Activated CD8-positive, alpha-beta memory T cell treated with anti-CD3 and anti-CD28 coated beads, Interleukin-2, amount 50 U/mL, for 1 hour (primary cell): ENCODE data around the gene DVL3.
"Not testable (repeated sequence)": the region's sequence is repeated elsewhere in the genome, so short reads cannot be mapped to it uniquely, and the experiment has no call there.

ENCODE experiments used
- DNase-seq: peaks from one replicate; pipeline ENCODE4 v3.0.0-alpha.2; 2020; ENCODE audit errors: extremely low read depth

DVL3 gene

DNA sequence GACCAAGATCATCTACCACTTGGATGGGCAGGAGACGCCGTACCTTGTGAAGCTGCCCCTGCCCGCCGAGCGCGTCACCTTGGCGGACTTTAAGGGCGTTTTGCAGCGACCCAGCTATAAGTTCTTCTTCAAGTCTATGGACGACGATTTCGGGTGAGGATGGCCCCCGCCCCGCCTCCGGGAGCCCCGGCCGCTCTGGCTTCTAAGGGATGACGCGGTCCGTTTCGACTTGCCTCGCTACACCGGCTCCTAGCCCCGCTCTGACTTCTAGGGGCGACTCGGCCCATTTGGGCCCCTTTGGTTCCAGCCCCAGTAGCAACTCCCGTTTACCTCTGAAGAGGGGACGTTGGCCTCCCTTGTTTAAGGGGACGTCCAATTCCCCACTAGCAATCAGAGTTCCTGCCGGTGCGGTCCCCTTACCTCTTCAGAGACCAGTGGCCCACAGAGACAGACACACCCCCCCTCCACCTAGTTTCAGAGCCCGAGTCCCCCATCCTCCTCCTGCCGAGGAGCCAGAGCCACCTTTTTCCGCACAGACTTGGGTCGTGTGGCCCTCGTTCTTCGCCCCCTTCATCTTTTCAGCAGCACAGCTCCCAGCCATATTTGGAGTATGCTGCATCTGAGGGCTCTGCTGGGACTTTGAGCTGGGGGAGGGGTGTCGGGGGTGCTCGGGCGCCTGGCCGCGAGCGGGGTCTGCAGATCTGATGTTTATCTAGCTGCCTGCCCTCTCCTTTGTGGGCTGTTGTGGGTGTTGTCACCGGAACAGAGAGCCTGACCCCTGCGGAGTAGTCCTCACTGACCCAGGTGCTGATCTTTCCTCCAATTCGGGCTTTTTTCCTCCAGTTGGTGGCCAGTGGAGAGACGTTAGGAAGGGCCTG lies 706 bp downstream of the DVL3 start:
- no peak for DNase-seq

DNA sequence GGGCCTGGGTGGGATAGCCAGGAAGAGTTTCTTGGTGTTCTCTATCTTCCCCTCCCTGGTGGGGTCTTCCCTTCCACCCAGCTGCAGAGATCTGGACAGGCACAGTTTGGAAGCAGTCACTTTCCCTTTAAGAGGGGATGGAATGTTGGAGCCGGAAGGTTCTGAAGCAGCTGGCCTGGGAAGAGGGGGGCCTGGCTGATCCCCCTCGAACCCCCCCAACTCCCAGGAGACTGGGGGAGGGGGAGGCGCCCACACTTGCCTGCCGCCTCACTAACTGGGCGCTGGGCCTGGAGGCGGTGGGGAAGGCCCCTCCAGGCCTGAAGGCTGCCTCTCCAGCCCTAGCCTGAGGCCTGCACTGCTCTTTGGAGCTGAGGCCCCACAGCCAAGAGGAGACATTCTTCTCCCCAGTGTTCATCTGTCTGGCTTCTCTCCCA lies 1.4 kb downstream of the DVL3 start:
- no peak for DNase-seq

DNA sequence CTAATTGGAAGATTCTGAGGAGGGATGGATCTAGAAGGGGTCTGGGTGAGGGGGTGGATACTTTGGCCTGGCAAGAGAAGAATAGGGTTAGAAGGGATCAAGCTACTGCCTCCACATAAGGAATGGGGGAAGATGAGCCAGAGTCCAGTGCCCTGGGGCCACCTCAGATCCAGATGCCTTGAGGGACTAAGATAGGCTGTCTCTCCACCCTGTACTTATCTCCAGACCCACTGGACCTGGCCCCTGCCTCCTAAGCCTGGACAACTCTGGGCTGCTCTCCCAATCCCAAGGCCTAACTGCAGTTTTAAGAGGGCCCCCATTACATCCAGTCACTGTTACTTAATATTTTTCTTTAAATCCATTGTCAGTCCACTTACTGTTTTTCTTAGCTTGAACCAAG lies 2.0 kb downstream of the DVL3 start:
- no peak for DNase-seq

- no peak for DNase-seq
Observed at GRCh38 chr3:184158404-184158803, 3.2 kb downstream of the DVL3 start.

DNA sequence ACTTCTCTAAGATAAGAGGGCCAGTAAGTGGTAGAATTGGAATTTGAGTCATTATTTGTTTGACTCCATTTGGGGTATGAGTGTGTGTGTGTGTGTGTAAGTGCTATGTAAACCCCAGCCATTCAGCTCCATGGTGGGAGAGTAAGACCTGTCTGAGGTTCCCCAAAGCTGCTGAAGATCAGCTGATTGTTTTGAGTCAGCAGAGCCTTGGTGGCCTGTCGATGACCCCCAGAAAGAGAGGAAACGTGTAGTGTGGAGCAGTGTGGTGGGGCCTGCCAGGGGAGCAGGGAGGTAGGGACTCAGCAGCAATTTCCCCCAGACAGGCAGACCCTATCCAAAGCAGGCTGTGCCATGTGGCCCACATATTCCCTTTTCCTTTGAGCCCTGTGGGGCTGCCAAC lies 5.3 kb downstream of the DVL3 start:
- no peak for DNase-seq

DNA sequence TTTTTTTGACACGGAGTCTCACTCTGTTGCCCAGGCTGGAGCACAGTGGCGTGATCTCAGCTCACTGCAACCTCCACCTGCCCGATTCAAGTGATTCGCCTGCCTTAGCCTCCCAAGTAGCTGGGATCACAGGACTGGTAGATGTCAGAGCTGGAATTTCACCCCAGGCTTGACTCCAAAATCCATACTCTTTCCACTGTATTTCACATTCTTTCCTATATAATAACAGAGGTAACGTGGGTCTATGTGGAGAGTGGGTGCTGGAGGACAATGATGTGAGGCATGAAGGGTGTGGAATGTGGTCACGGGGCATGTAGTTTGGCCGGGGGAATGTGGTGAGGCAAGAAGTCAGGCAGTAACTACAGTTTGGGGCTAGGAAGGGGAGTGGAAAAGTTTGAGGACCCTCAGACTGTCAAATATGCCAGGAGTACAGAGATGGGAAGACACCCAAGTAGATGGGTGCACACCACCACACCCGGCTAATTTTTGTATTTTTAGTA lies 7.4 kb downstream of the DVL3 start:
- DNase-seq, result not testable (repeated sequence)

DNA sequence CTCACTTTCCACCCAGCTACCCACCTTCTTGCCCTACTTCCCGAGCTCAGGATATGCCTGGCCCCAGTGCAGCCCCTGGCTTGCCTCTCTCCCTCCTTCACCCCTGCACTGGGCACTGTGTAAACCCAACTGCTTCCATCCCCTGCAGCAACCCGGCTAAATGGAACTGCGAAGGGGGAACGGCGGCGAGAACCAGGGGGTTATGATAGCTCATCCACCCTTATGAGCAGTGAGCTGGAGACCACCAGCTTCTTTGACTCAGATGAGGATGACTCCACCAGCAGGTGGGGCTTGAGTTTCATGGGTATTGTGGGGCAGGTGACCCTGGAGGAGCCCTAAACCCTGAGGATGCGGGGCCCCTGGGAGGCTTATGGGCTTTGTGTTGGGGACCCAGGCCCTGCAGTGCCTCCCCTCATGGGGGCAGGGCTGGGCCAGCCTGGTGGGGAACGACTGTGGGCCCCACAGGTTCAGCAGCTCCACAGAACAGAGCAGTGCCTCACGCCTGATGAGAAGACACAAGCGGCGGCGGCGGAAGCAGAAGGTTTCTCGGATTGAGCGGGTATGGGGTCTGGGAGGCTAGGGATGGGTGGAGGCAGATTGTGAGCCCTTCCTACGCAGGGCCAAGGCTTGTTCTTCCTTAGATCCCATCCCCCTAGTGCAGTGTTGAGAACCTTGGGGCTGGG lies 9.6 kb downstream of the DVL3 start:
- no peak for DNase-seq

GRCh38 chr3:184165543-184165942 lies 10.4 kb downstream of the DVL3 start:
- no peak for DNase-seq

DNA sequence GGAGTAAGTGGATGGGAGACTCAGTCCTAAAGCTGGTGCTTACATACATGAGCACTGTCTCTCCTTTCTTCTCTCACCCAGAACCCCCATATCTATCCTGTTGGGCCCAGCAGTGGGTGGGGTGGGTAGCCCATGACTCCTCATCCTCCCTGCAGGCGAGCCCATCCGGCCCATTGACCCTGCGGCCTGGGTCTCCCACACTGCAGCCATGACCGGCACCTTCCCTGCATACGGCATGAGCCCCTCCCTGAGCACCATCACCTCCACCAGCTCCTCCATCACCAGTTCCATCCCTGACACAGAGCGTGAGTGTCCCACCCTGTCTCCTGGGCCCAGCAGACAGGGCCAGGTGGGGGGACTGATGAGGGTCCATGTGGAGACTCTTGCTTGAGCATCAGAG lies 11.5 kb downstream of the DVL3 start:
- DNase-seq, result no peak

GRCh38 chr3:184167786-184168185 lies 12.6 kb downstream of the DVL3 start:
- DNase-seq, result no peak

DNA sequence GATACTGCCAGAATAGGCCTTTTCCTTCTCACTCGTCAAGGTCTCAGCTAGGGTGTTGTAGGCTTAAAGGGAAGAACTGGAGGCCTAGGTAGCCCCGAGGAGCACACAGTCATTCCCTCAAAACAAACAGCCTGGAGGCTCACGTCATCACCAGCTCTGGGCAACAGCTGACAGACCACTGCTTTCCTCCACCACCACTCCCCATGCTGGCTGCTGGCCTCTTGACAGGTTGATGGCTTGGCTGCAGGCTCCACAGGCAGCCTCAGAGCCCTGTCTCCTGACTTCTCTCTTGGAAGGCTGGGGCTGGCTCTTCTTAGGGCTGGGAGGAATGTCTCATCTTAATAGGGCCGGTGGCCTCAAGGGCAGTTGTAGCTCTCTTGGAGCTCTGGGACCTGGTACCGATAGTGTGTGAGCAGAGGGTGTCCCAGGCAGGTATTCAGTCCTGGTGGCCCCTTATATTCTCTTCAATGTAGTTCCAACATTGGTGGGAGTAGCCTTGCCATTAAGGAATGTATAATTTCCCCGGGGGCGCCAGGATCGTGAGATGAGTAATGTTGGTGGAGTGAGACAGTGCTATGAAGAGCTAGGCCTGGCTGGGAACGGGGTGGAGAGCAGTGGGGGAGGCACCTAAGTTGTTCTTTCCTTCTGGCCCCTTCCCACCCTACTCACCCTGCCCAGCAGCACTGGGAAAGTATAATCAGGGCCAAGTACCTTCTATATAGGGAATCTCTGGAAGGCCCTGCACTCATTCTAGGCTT lies 13.4 kb downstream of the DVL3 start:
- no peak for DNase-seq

DNA sequence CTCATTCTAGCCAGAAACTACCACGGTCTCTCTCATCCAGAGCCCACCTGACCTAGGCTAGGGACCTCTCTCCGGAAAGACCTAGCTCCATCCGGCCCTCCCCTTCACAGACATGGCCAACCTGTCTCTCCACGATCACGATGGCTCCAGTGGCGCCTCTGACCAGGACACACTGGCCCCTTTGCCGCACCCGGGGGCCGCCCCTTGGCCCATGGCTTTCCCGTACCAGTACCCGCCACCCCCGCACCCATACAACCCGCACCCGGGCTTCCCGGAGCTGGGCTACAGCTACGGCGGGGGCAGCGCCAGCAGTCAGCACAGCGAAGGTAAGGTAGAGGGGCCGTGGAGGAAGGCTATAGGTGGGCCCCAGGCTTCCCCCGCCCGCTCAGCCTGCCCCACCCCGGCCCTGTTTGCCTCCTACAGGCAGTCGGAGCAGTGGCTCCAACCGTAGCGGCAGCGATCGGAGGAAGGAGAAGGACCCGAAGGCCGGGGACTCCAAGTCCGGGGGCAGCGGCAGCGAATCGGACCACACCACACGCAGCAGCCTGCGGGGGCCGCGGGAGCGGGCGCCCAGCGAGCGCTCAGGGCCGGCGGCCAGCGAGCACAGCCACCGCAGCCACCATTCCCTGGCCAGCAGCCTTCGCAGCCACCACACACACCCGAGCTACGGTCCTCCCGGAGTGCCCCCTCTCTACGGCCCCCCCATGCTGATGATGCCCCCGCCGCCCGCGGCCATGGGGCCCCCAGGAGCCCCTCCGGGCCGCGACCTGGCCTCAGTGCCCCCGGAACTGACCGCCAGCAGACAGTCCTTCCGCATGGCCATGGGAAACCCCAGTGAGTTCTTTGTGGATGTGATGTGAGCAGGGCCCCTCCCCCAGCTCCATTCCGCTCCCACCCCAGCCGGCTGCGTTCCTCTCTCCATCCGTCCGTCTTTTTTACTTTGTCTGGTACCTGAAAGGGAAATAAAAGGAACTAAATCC lies 15.0 kb downstream of the DVL3 start:
- no peak for DNase-seq

DNA sequence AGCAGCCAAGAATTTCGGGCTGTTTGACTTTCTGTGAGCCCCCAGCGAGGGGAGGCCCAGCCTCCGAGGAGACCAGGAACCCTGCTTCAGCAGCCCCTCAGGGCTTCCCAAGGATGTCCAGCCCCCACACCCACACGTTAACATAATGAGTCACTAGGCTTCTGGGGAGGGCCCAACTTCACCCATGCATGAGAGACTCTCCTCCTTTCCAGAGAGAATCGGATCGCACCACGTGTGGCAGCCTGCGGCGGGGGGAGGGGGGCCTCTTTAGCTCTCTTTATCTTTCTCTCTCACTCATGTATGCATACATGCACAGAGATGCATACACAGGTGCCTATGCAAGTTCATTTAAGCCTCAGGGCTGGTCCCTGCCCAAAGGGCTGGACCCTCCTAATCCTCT lies 16.4 kb downstream of the DVL3 start:
- DNase-seq, result no peak

- DNase-seq, result no peak
Observed at GRCh38 chr3:184172681-184173373, 17.6 kb downstream of the DVL3 start.

DNA sequence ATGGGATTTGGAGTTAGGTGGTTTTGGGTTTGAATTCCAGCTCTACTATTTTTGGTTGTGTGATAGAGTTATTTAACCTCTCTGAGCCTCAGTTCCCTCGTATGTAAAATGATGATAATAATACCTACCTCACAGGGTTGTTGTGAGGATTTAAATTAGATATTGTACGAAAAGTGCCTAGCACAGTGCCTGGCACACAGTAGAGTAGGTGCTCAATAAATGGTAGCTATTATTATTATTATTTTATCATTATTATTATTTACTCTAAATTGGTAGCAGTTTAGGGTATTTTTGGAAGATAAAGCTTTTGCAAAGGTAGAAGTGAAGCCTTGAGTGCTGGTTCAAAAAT lies 18.2 kb downstream of the DVL3 start:
- no peak for DNase-seq

DNA sequence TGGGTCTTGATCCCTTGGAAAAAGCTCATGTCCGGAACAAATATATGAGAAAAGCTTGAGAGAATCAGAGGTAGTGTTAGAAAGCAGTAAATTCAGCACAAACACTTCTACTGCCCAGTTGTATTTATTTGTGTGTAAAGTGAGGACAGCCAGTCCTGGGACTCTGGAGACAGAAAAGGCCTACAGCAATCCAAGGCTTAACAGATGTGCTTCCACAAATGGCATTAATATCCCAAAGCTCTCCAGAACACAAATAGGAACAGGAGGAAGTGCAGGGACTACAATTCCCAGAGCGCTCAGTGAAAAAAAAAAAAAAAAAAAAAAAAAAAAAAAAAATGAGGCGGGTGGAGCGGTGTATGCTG lies 19.1 kb downstream of the DVL3 start:
- DNase-seq, result no peak

GRCh38 chr3:184174646-184175492 lies 19.7 kb downstream of the DVL3 start, which contains the start of gene AP2M1:
Gene AP2M1 (plus strand): TSS chr3:184174855. CDS start chr3:184176994, 2,139 bp downstream.
- peak; percentile 92 for DNase-seq

- no peak for DNase-seq
Observed at GRCh38 chr3:184175506-184175905, 20.3 kb downstream of the DVL3 start.

- no peak for DNase-seq
Observed at GRCh38 chr3:184175981-184176376, 20.8 kb downstream of the DVL3 start.
